H4 (cell line): ENCODE data around the gene RNF125. TPM values are rescaled to one million over a fixed set of nuclear protein-coding genes. Genes with fewer than 3 reads are reported as not detected.

ENCODE experiments used
- DNase-seq: peaks from one replicate; pipeline ENCODE4 v3.0.0-alpha.2; 2015; ENCODE audit warnings: low spot score
- total RNA-seq: library from RNA; depleted of rRNA; stranded (reverse); fragments of >200 nt; shearing (Covaris generic); gene quantifications from 2 replicates; pipeline ENCODE4 v1.2.3, GENCODE V29; 2014; rRNA removed

The RNF125 gene
- total RNA-seq, 1 experiment from 2014 or later = 0.29 TPM

DNA sequence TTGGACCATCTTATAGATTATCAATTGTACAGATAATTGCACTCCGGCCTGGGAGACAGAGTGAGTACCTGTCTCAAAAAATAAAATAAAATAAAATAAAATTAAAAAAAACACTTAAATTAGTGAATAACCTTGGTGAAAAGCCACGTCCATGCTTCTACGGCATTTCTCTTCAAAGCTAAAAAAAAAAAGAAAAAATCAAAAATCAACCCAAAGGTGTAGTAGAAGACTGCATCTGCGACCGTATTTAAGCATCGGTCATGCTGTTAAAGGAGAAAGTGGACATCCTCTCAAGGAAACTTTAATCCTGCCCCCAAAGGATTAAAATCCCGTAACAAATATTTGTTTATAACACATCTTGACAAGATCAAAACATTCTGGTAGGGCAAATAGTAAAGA lies 72.7 kb downstream of the RNF125 start:
- no peak for DNase-seq

DNA sequence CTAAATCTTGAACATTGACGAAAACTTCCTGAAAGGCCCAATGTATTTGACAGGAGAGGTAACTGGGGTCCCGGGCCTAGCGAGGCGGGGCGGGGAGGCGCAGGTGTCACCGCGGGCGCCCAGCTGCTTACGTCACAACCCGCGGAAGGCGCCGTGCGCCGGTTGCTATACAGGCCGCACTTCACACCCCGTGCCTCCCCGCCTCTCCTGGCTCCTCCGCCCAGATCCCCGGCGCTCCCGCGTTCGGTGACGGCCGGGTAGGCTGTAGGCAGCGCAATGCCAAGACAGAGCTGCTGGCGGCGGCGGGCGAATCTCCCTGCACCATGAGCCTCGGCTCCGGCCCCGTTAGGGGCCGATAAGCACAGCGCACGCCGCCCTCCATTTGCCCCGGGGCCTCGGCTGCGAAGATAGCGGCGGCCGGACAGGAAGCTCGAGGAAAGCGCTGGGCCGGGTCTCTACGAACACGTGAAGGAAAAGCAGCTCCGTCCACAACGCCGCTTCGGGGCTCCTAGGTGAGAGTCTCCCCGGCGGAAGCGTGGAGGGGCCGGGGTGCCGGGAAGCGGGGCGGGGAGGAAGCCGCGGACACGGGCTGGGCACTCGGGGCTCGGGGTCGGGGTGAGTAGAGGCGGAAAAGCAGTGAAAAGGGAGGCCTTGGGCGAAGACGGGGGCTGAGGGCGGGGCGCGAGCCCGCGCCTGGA lies 73.2 kb downstream of the RNF125 start, which contains the start of gene RNF138:
RNF138 (plus strand) TSS at position 151 of the 698 bp plus-strand sequence. CDS start 903 bp downstream, outside the sequence.
- DNase-seq = peak; percentile 73

DNA sequence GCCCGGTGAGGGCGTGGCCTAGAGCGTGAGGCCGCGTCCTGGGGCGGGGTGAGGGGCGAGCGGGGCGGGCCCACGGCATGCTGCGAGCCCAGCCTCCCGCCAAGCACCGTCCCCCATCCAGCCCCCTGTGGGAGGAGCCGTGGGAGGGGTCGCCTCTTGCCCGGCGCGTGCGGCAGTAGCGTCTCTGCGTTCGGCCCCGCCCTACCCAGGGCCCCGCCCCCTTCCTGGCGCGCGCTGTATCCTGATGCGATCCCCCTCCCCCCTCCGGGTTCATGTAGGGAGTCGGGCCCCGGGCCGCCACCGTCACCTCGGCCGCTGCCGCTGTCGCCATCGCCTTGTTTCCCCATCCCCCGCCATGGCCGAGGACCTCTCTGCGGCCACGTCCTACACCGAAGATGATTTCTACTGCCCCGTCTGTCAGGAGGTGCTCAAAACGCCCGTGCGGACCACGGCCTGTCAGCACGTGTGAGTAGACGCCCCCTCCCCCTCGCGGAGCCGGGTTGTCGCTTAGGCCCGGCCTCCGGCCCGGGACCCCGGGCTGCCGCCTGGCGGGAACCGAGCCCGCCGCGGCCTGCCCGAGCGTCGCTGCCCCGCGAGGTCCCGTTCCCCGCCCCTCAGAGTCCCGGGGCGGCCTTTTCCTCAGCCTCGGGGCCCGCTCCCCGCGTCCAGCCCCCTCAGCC lies 73.9 kb downstream of the RNF125 start:
- DNase-seq = peak; percentile 91

DNA sequence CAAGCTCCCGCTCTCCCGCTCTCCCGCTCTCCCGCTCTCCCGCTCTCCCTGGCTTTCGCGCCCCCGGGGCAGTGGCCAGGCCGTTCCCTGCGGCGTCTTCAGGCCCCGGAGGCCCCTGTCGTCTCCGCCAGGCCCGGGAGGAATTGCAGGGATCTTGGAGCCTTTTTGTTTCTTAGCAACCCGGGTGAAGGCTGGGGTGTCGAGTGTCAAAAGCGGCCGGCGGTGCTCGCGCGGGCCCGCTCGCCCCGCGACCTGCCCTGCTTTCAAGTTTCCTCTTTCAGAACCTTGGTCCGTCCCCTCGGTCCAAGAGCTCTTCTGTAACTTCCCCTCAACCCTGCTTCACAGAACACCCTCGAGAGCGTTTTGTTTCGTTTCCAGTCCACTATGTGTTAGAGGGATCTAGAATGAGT lies 74.5 kb downstream of the RNF125 start:
- peak; percentile 19 for DNase-seq

DNA sequence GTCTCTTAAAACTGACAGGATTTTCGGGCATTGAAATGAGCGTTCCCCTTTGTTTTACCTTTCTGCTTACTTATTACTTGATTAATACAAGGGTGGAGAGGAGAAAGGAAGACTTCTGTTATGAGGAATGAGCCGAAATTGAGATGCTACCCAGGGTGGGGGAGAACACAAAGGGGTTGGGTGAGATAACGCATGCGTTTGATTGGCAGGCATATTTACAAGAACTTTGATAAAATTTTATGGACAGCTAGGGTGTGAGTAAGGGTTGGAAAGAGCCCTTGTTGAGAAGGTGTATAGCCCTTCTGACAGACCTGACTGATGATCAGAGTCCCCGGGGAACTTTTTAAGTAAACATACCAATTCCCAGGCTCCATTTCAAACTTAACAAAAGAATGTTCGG lies 74.9 kb downstream of the RNF125 start:
- no peak for DNase-seq

DNA sequence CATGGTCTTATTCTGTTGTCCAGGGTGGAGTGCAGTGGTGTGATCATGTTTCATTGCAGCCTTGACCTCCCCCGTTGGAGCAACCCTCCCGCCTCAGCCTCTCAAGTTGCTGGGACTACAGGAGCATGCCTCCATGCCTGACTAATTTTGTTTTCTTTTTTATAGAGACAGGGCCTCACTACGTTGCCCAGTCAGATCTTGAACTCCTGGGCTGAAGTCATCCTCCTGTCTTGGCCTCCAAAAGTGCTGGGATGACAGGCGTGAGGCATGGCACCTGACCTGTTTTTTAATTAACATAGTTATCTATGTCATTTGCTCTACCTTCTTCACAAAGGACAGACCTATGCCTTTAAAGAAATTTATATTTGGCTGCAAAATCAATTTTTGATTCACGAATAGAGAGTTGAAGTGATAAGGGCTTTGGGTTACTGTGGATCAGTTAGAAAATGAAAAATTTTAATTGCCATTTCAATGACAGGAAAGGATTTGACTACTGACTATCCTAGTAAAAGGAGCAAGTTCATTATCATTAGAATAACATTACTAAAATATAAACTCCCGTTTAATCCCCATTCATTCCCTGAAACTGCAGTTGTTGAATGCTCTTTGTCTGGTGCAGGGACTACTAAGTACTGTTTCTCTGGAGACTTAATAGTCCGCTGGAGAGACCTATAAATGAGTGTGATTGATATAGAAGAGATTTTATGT lies 76.7 kb downstream of the RNF125 start:
- no peak for DNase-seq

DNA sequence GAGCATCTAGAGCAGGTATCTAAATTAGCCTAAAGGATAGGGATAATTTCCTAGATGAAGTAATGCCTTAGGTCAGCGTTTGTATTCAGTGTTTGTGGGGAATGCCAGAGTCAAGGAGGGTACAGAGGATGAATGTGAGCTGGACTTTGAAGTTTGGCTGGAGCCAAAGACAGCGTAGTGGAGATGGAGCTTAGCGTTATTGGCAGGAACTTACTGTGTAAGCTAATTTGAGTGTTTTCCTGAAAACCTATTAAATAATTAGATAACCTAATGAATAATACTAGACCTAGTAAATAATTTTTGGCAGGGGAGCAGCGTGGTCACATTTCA lies 77.2 kb downstream of the RNF125 start:
- DNase-seq = no peak

DNA sequence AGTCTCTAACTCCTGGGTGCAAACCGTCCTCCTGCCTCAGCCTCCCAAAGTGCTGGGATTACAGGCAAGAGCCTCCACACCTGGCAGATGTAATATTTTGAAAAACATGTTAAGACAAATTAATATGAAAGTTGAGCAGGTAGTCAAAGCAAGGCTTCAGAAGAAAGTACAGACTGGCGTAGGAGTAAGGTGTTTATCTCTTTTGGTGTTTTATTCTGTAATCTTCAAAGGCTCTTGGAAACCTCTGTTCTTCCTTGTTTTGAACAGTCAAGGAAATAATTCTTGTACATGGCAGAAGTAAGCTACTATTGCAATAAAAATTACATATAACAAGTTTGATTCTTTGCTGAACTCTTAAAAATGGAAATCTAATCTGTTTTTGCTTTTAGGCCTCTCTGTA lies 78.3 kb downstream of the RNF125 start:
- no peak for DNase-seq

DNA sequence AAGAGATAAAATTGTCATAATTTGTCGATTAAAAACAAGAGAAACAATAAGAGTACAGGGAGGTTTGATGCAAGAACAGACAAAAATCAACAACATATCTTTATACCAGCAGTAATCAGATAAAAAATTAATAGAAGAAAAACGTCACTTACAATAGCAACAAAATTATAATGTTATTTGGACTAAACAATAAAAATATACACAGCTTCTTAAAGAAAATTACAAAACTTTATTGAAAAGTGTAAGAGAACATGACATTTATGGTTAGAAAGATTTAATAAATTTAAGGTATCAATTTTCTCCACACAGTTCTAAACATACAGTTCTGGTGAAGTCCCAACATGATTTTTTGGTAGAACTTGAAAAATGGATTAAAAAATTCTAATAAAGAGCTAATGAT lies 85.9 kb downstream of the RNF125 start:
- DNase-seq = no peak

DNA sequence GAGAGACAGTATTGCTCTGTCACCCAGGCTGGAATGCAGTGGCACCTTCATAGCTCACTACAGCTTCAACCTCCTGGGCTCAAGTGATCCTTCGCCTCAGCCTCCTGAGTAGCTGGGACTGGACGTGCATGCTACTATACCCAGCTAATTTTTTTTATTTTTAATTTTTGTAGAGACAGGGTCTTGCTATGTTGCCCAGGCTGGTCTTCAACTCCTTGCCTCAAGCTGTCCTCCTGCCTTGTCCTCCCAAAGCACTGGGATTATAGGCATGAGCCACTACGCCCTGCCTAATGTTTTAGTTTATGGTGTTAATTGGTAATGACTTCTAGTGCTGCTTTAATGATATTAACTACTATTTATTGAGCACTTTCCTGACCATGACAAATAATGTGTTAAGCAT lies 91.4 kb downstream of the RNF125 start:
- no peak for DNase-seq

DNA sequence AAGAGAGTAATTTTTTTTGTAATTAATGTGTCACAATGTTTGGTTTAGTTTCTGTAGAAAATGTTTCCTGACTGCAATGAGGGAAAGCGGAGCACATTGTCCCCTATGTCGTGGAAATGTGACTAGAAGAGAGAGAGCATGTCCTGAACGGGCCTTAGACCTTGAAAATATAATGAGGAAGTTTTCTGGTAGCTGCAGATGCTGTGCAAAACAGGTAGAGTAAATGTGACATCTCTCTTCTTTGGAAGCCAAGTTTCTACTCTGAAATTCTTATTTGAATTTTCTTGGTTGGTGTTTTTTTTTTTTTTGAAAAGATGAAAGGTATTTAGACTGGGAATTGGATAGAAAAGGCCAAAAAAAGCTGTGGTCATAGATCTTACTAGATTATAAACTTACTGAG lies 93.1 kb downstream of the RNF125 start:
- no peak for DNase-seq

DNA sequence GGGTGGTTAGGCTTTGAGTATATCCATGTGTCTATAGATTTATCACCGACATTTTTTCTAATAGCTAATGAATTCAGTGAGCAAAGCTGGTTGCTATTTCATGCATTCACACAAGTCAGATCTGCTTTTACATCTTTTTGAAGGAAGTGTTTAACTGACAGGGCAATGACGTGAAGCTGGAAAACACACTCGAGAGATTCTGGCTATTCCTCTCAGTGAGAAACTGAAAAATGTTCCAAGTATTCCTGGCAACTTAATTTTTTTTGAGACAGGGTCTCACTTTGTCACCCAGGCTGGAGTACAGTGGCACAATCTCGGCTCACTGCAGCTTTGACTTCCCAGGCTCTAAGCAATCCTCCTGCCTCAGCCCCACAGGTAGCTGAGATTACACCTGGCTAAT lies 94.2 kb downstream of the RNF125 start:
- no peak for DNase-seq

DNA sequence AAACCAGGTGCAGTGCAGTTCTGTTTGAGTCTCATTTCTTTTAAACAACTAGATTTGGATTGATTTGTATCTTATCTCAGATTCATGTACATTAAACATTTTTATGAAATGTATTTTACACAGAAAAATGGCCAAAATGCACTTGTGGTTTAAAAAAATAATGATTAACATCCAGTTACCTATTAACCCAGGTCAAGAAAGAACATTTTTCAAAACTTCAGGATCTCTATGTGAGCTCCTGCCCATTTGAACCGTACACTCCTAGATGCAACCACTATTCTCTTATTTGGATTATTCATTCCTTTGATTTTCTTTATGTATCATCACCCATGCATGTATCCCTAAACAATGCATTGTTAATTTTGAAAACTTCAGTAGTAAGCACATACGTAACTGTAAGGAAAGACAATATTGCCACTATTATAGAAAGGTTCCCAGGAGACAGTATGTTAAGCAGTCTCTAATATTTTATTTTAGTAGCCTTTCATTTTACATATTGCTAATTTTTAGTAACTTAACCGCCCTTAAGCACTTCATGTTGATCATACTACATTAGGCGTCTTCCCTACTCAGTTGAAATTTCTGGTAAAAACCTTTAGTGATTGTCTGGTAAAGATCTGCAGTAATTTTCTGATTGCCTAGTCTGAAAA lies 95.8 kb downstream of the RNF125 start:
- no peak for DNase-seq

DNA sequence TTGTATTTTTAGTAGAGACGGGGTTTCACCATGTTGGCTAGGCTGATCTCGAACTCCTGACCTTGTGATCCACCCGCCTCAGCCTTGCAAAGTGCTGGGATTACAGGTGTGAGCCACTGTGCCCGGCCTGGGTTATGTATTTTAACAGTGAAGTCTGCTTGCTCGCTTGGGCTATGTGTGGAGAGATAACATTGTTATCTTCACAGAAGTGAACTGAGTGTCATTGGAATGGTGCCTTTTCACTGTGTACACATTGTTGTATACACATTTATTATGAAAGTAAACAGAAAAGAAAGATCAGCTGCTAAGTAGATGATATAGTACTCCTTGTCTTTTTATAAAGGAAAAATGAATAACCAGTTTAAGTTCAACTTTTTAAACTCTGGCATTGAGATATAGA lies 103.4 kb downstream of the RNF125 start:
- DNase-seq = no peak

Other genes starting within 250 kb of the RNF125 start
- gene TRAPPC8, start 75.7 kb upstream of the RNF125 start, total RNA-seq = 18.9 and 24.3 TPM in 2 replicates
- gene RNF138, start 73.0 kb downstream of the RNF125 start, total RNA-seq = 30.2 and 52.4 TPM in 2 replicates
- gene MEP1B, start 171.2 kb downstream of the RNF125 start, total RNA-seq = not detected in 2 replicates